Aorta (tissue), 5 donors: ENCODE measurements around the gene ALKBH7. TPM values are rescaled to one million over a fixed set of nuclear protein-coding genes. Genes with fewer than 3 reads are reported as not detected.
A peak's percentile ranks its signal among the peaks of the same experiment; 100 is the strongest.
"Not testable (repeated sequence)": the region's sequence is repeated elsewhere in the genome, so short reads cannot be mapped to it uniquely, and the experiment has no call there.

Experiments used
- ATAC-seq: fragments of 200-7000 bp; cut with Tn5 transposase; one replicate; pipeline ENCODE4 v1.9.1; 2022; ENCODE audit warnings: moderate library complexity; ENCODE audit not compliant: low FRiP score
- DNase-seq, 2 donors: peaks; one replicate each; pipeline ENCODE4 v3.0.0-alpha.2; 2020
- H3K27ac ChIP-seq, 2 donors: one replicate each; pipeline ENCODE4 v1.5.1; 2013; ENCODE audit warnings: low read length in 2 of 2, mild to moderate bottlenecking in 2 of 2, moderate library complexity in 2 of 2, control low read depth in 1 of 2, inconsistent platforms in 1 of 2, low read depth in 1 of 2
- H3K27me3 ChIP-seq, 2 donors: one replicate each; pipeline ENCODE4 v1.6.1; 2013; ENCODE audit warnings: control low read depth in 1 of 2, low read length in 1 of 2, mild to moderate bottlenecking in 1 of 2, moderate library complexity in 1 of 2; ENCODE audit not compliant: insufficient read depth in 2 of 2, control insufficient read depth in 1 of 2
- H3K36me3 ChIP-seq, 2 donors: one replicate each; pipeline ENCODE4 v1.6.1; 2013; ENCODE audit warnings: control low read depth in 1 of 2, low read length in 1 of 2, mild to moderate bottlenecking in 1 of 2; ENCODE audit not compliant: insufficient read depth in 2 of 2, control insufficient read depth in 1 of 2
- H3K4me1 ChIP-seq, 2 donors: one replicate each; pipeline ENCODE4 v1.6.1; 2013; ENCODE audit warnings: low read length in 2 of 2, control low read depth in 1 of 2, mild to moderate bottlenecking in 1 of 2, moderate library complexity in 1 of 2; ENCODE audit not compliant: insufficient read depth in 2 of 2, control insufficient read depth in 1 of 2
- H3K4me3 ChIP-seq, 2 donors: one replicate each; pipeline ENCODE4 v1.5.1; 2013; ENCODE audit warnings: low read length in 2 of 2, control low read depth in 1 of 2, mild to moderate bottlenecking in 1 of 2
- H3K9me3 ChIP-seq: one replicate; pipeline ENCODE4 v1.6.1; 2013; ENCODE audit warnings: mild to moderate bottlenecking, low read length; ENCODE audit not compliant: control insufficient read depth
- WGBS, 2 donors: extraction: QIAGEN DNeasy Blood & Tissue Kit; methylation state at CpG; one replicate each; pipeline ENCODE4 v1.1.7; 2013; 5-methylcytosine and 5-hydroxymethylcytosine counted together
- intact Hi-C, 2 donors: fragments of 100-400 bp; cut with DNase I; formaldehyde crosslinking; loops; one replicate each; pipeline versions ENCODE4 v1.14.2 to v1.15.0; 2022
- polyA plus RNA-seq, 2 donors: library from polyadenylated mRNA; stranded (reverse); fragments of 200-250 nt; gene quantifications; one replicate each; pipeline ENCODE4 v1.2.3, GENCODE V29; 2013
- total RNA-seq, 2 donors: library from RNA; stranded (reverse); fragmentation: NEBNext Ultra II Directional; extraction: Animal tissue kit (Norgen Biotek cat#: 25700); gene quantifications; one replicate each; pipeline ENCODE4 v1.2.1, GENCODE V29; 2021
- donor health status: healthy with polysubstance abuse.
- donor health status: Bipolar disorder and iron deficiency.
- donor health status: DM: no; HTN: no; CAD: no.
- donor health status: DM: no; HTN: no; CAD: no.
- donor health status: DM: yes; HTN: yes; CAD: no.

Gene ALKBH7
- total and polyA plus RNA-seq, 4 donors = 36.5 to 124 (median 66.1) TPM

DNA sequence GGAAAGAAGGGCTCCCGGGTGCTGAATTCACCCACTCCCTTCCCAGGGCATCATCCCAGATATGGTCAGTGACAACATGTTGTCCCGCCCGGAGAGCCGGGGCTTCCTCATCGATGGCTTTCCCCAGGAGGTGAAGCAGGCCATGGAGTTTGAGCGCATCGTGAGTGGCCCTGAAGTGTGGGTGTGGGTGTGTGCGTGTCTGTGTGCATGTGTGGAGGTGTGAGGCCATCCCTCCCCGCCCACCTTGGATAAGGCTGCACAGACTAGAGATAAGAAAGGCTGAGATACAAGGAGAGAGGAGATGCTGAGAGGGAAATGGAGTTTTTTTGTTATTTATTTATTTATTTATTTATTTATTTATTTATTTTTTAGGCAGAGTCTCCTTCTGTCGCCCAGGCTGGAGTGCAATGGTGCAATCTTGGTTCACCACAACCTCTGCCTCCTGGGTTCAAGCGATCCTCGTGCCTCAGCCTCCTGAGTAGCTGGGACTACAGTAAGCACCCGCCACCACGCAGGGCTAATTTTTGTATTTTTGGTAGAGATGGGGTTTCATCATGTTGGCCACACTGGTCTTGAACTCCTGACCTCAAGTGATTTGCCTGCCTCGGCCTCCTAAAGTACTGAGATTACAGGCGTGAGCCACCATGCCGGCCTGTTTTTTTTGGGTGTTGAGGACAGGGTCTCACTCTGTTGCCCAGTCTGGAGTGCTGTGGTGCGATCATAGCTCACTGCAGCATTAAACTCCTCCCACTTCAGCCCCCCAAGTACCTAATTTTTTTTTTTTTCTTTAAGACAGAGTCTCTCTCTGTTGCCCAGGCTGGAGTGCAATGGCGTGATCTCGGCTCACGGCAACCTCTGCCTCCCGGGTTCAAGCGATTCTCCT, 27.7 kb downstream of the ALKBH7 start:
- DNase-seq, ATAC-seq, H3K9me3 ChIP-seq, H3K27me3 ChIP-seq, H3K36me3 ChIP-seq, H3K27ac ChIP-seq, H3K4me3 ChIP-seq, H3K4me1 ChIP-seq, intact Hi-C loops: not testable (repeated sequence)
- 87 to 93% methylated on average over 23 of the region's 23 CpGs for WGBS, 2 donors

- Histone ChIP-seq H3K27me3 (no peaks in the 10 kb centered on the region), H3K4me1 (no peaks in the 10 kb centered on the region), H3K4me3 (no peak overlapping the region), H3K36me3 (no peaks in the 10 kb centered on the region), H3K9me3 (no peaks in the 10 kb centered on the region), H3K27ac (no peak overlapping the region)
- no peak for DNase-seq
- 90 to 92% methylated on average over 10 of the region's 10 CpGs for WGBS, 2 donors
- intact Hi-C loops = no loop called here
- ATAC-seq = no peak
Measured at GRCh38 chr19:6402058-6402457, 29.5 kb downstream of the ALKBH7 start.

DNA sequence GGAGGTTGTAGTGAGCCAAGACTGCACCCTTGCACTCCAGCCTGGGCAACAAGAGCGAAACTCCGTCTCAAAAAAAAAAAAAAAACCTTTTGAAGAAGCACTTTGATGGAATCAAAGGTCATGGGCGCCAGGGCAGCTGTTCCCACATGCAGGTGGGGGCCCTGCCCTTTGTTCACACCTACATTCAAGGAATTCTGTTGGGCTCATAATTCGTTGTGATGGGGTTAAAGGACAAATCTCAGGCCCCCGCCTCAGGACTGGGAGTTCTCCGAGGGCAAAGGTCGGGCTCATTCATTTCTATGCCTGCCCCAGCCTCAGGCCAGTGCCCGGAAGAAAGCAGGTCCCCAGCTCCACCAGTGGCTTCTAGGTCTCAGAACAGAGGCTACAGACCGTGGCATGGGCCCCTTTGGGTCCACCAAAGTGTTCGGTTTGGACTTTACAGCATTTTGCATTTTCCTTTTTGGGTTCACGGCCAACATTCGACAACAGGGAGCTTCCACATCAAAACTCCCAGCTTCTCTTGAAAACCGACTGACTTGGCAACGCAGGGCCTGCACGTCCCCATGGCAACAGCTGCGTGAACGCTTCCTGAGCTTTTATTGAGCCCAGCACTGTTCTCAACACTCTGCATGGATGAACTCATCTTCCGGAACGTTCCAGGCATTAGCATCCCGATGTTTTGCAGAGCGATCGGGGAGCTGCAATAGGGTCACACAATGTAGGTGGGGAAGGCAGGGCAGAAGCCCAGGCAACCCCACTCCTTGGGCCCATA, 30.4 kb downstream of the ALKBH7 start:
- DNase-seq (no peak), ATAC-seq (no peak)
- Histone ChIP-seq H3K4me1 (no peaks in the 10 kb centered on the region), H3K36me3 (no peaks in the 10 kb centered on the region), H3K4me3 (no peak overlapping the region), H3K27ac (no peak overlapping the region), H3K9me3 (no peaks in the 10 kb centered on the region), H3K27me3 (no peaks in the 10 kb centered on the region)
- intact Hi-C loops = no loop called here
- WGBS, 2 donors = 54 to 55% methylated on average over 22 of the region's 22 CpGs

- ATAC-seq (no peak), DNase-seq (no peak)
- intact Hi-C loops = no loop called here
- no peak overlapping the region for H3K27ac ChIP-seq
- H3K27me3 ChIP-seq = no peaks in the 10 kb centered on the region
- no peak overlapping the region for H3K4me3 ChIP-seq
- WGBS, 2 donors = 82 to 90% methylated on average over 5 of the region's 5 CpGs
- H3K36me3 ChIP-seq = no peaks in the 10 kb centered on the region
- H3K4me1 ChIP-seq = no peaks in the 10 kb centered on the region
- H3K9me3 ChIP-seq = no peaks in the 10 kb centered on the region
Measured at GRCh38 chr19:6406401-6406800, 33.8 kb downstream of the ALKBH7 start.

- Histone ChIP-seq H3K36me3 (peaks cover 0 to 3% of the 10 kb centered on the region in 2 donors), H3K27ac (no peak overlapping the region), H3K4me1 (no peaks in the 10 kb centered on the region), H3K9me3 (no peaks in the 10 kb centered on the region), H3K4me3 (no peak overlapping the region), H3K27me3 (no peaks in the 10 kb centered on the region)
- WGBS, 2 donors = 88 to 95% methylated on average over 6 of the region's 6 CpGs
- DNase-seq (no peak), ATAC-seq (no peak)
- intact Hi-C loops = no loop called here
Measured at GRCh38 chr19:6409346-6409745, 36.8 kb downstream of the ALKBH7 start.

DNA sequence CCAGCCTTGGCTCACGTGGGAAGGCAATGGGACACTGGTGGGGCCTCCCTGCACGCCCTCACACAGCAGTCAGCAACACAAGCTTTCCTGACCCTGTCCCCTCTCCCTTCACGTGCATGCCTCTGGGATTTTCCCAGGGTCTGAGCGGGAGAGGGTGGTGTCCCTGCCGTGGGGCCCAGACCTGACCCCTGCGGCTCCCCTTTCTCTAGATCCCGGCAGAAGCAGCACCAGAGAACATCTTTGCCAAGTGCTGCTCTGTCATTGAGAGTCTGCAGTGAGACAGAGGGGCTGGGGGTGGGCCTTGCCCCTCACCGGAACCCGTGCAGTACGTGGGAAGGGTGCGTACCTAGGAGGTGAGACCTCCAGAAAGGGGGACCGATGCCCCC, 39.5 kb downstream of the ALKBH7 start:
- 69 to 72% methylated on average over 12 of the region's 12 CpGs for WGBS, 2 donors
- Histone ChIP-seq H3K4me1 (no peaks in the 10 kb centered on the region), H3K27me3 (no peaks in the 10 kb centered on the region), H3K9me3 (no peaks in the 10 kb centered on the region), H3K4me3 (no peak overlapping the region), H3K27ac (no peak overlapping the region), H3K36me3 (peaks cover 0 to 15% of the 10 kb centered on the region in 2 donors)
- no peak for DNase-seq
- intact Hi-C loops = no loop called here
- ATAC-seq = peak; percentile 22

DNA sequence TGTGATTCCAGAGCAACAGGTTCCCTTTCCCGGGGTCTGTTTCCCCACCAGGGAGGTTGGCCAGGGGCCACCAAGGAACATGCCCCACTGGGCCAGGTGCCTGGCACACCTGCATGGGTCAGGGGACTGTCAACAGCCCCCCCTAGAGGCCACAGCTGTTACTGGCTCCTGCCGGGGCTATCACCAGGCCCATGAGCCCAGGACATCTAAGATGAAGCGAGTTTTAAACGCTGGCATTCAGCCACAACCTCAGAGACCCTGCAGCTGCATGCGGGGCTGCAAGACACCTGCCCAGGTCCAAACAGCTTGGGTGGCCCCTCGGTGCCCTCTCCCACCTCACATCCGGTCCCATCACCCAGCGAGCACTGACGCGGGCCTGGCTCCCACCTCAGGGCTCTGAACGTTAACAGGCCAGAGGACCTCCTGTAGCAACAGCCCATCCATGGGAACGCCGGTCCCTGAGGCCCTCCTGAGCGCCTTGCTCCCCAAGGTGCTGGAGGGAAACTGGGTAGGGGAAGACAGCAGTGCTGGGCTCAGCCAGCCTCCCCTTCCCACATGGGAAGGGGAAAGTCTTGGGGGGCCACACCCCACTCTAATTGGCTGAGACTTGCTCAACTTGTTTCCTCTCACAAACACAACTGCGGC, 40.0 kb downstream of the ALKBH7 start:
- no peak for ATAC-seq
- H3K27ac ChIP-seq = no peak overlapping the region
- DNase-seq = no peak
- peaks cover 0 to 17% of the 10 kb centered on the region in 2 donors for H3K36me3 ChIP-seq
- intact Hi-C loops = no loop called here
- no peaks in the 10 kb centered on the region for H3K4me1 ChIP-seq
- H3K27me3 ChIP-seq = no peaks in the 10 kb centered on the region
- WGBS, 2 donors = 58 to 61% methylated on average over 15 of the region's 15 CpGs
- no peak overlapping the region for H3K4me3 ChIP-seq
- H3K9me3 ChIP-seq = no peaks in the 10 kb centered on the region

- ATAC-seq = no peak
- Histone ChIP-seq H3K4me1 (no peaks in the 10 kb centered on the region), H3K27me3 (no peaks in the 10 kb centered on the region), H3K4me3 (no peak overlapping the region), H3K27ac (no peak overlapping the region), H3K36me3 (peaks cover 0 to 17% of the 10 kb centered on the region in 2 donors), H3K9me3 (no peaks in the 10 kb centered on the region)
- 50 to 65% methylated on average over 10 of the region's 10 CpGs for WGBS, 2 donors
- intact Hi-C loops = no loop called here
- no peak for DNase-seq
Measured at GRCh38 chr19:6413291-6413690, 40.7 kb downstream of the ALKBH7 start.
